GM19455 (cell line): Measurements from ENCODE around the gene P2RY14.

ENCODE experiments used
- ATAC-seq: cut with Tn5 transposase; IDR thresholded peaks from one replicate; pipeline ENCODE4 v1.9.1; 2021; ENCODE audit not compliant: unreplicated experiment

P2RY14 gene

GRCh38 chr3:151301787-151302186 lies 23.4 kb upstream of the P2RY14 start:
- ATAC-seq: no peak

GRCh38 chr3:151300539-151300938 lies 22.2 kb upstream of the P2RY14 start:
- ATAC-seq: no peak

DNA sequence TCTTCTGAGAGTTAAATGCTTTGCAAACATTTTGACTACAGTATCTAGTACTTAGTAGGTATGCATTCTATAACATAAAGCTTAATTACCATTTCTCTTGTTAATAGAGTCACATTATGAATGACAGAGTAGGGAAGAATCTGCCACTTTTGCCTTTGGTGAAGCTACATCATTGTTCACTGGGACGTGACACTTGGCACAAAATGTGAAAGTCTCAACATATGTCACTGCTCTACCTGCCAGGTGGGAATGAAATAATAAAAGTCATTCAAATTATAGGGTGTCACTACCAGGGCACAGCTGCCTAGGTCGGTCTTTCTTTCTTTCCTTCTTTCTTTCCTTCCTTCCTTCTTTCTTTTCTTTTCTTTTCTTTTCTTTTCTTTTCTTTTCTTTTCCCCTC lies 20.7 kb upstream of the P2RY14 start:
- no peak for ATAC-seq

DNA sequence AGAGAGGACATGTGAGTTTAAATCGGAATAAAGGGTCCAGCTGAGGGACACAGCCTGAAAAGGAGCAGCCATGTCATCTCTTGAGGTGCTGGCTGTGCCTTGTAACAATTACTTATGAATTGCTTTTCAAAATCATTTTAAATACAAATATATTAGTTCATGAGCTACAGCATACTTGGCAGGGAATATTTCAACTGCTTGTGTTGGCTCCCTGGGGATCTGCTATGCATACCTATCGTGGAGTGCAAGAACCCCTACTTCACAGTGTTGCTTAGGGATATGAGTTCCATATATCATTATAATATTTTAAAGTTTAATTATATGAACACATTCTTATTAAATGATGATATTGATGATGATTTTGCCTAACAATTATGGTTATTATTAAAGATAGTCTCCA lies 19.1 kb upstream of the P2RY14 start:
- ATAC-seq: no peak

DNA sequence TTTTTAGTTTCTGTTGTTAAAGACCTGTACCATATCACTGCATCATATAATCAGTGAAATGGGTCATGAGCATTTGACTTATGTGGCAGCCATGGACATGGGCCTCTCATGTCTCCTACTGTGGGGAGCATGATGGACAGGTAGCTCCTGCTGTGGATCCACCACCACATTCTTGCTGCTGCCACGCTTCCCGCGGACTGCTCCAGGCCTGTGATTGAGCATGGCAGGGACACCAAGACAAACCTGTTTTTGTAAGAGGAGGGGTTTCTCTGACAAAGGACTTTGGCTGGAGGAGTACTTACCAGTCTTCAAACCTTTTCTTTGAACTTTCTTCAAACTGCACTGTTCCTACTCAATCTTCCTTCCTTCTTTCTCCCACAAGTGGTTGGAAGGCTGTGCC lies 17.9 kb upstream of the P2RY14 start:
- ATAC-seq: no peak

- ATAC-seq: no peak
These were observed 14.8 kb upstream of the P2RY14 start for GRCh38 chr3:151293127-151293526.

DNA sequence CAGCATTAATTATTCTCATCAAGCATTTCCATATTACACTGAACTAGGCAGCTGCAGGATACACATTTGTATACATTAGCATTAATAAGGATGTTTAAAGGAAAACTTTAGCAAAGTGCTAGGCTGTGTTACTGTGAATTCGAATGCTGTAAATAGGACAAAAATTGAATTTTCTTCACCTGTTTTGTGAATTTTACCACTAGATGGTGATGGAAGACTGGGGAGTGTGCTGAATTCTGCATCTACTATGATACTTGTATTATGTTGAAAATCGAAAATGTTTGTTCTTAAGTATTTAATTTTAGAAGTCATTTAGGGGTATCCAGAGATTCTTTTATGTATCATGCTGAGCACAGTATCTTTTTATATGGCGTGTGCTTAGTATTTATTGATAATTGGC lies 12.3 kb upstream of the P2RY14 start:
- no peak for ATAC-seq

DNA sequence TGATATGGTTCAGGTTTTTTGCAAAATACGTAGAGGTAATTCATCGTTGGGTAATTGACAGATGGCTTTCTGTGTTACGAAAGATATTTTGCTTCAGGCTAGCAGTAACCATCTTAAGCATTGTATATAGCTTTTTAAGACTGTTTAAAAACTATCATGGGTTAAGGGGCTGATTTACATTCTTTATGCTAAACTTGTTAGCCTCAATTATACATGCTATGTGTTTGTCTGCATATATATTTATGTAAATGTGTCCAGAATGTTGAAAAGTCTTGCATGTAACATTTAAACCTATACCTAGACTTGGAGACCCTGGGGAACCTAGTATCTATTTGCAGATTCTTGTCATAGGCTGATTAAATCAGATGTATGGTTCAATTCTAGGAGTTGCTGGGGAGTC lies 11.1 kb upstream of the P2RY14 start:
- no peak for ATAC-seq

DNA sequence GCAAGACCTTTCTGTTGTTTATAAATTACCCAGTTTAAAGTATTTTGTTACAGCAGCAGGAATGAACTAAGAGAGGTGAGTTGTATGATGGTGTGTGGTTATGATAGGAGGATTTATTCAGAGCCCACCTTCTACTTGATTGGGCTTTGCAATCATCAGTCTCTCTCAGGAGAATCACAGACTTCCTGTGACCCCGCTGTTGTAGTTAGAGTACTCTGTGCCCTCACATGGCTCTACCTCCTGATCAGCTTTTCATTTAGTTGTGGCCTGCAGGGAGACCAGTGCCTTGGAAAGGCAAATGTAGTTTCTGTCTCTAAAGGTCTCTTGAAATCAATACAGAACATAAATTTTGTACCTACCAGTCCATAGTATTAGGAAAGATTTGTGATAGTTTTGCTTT lies 7.6 kb upstream of the P2RY14 start:
- ATAC-seq: no peak

DNA sequence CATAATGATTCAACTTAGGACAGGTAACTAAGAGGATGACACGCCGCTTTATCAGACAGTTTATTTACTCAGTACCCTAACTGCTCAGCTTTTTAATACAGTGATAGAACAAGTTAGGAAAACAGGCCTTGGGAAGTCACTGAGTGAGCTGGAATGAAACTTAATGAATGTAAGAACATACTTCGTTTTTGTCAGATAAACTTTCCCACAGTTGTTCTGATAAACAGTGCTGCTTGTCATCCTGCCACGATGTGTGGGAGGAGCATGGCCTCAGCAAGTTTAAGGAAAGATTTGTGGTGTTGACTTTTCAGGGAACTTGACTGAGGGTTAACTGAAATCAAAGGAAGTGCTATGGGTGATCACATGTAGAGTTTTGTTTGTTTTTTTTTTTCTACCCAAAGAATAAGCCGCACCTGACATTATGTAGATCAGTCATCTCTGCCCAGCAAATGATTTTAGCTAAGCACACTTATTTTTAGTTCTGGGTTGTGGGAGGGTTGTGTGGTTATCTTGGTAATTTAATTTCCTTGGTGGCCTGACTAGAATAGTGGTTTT lies 5.6 kb upstream of the P2RY14 start:
- ATAC-seq: no peak

DNA sequence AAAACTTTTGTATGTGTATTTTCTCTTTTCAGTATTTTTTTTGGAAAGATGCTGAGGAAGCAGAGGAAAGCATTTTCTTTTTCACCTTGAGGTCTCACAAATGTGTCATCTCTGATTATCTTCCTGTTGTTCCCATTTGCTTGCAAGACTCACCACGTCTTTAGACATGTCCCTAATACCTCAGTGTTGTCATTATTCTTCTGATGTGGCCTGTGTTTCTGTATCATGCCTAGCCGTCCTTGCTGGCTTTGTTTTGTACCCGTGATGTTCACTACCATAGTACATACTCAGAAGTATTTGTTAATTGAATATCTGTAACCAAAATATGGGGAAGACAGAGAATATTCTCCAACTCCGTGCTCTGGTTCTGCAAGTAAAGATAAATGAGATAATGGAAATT lies 5.0 kb upstream of the P2RY14 start:
- ATAC-seq: no peak

- no peak for ATAC-seq
These were observed 4.6 kb upstream of the P2RY14 start for GRCh38 chr3:151282921-151283320.

GRCh38 chr3:151281671-151282324 lies 3.5 kb upstream of the P2RY14 start:
- ATAC-seq: no peak

- peak; percentile 68 for ATAC-seq
These were observed 1.7 kb downstream of the P2RY14 start for GRCh38 chr3:151276687-151277042.

- ATAC-seq: peak; percentile 8
These were observed 2.2 kb downstream of the P2RY14 start for GRCh38 chr3:151276038-151276686.

DNA sequence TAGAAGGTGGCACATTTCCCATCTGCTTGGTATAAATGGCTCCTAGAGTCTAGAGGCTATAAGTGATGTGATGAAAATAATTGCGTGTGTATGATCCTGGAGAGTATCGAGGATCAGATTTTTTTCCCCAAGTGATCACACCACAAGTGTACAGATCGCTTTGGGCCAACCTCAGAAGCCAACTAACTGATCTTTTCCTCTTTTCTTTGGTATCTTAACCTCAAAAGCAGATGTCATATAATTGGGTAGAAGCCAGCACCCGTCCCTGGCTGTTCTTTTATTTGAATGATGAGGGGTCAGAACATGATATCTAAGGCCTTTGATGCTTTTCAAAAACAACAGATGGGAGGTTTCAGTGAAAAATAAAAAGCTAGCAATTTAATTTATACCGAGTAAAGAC lies 3.3 kb downstream of the P2RY14 start:
- no peak for ATAC-seq

- ATAC-seq: no peak
These were observed 8.7 kb downstream of the P2RY14 start for GRCh38 chr3:151269631-151270030.

- peak; percentile 56 for ATAC-seq
These were observed 9.8 kb downstream of the P2RY14 start for GRCh38 chr3:151268267-151269235.

DNA sequence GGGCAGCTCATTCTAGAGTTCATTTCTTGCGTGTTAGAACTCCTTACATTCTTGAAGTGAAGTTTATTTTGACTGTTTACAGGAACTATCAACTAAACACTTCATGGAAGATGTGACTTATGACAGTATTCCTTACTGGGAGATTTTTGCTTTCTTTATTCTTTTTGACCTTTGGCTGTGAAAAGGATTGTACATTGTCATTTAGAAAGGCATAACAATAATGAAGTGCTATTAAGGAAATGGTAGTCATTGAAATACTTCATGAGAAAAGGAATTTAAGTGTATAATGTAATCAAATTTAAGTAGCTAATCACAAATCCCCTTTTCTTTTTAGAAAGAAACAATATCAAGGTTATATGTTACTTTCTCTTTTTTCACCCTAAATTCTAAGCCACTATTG lies 11.3 kb downstream of the P2RY14 start:
- ATAC-seq: no peak

DNA sequence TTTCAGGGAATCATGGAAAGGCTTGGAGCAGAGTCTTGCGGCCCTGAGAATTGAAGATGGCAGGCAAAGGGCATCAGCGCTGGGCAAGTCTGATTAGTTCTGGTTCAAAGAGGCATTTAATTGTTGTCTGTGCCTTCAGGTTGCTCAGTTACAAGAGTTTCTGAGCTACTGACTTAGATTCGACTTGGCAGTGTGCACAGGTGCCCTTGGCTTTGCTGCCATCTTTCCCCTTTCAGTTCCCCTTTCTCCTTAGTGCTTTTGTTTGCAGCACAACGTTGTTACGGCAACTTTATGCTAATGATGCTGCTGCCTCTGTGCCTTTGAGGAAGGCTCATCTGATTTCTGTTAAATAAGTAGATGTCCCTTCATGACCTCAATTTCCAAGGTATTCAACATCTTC lies 12.5 kb downstream of the P2RY14 start:
- peak; percentile 95 for ATAC-seq

DNA sequence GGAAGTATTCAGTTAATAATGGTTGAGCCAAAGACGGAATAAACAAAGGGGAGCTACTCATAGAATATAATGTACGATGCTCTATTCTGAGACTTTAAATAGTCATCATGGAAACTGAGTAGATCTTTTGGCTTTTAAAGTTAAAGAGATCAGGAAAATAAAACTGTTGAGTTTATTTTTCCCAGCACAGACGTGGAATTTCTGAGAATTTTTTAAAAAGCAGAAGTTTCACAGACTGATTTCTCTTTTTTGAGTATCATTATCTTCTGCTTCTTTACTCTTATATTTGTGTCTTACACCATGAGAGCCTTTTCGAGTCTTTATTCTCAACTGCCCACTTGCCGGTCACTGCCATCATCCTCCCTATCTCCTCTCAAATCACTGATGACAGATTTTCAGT lies 13.2 kb downstream of the P2RY14 start:
- ATAC-seq: no peak

GRCh38 chr3:151264605-151265004 lies 13.7 kb downstream of the P2RY14 start:
- ATAC-seq: no peak
